H9 (cell line): ENCODE measurements around the gene PGR. TPM values are rescaled to one million over a fixed set of nuclear protein-coding genes. Genes with fewer than 3 reads are reported as not detected.

Experiments used
- DNase-seq: peaks from one replicate; pipeline ENCODE4 v3.0.0-alpha.2; 2017
- H2AFZ ChIP-seq: one replicate; pipeline ENCODE4 v1.6.1; 2013; ENCODE audit warnings: mild to moderate bottlenecking, low read length, control low read depth, moderate library complexity
- H2AK5ac ChIP-seq: 2 replicates; pipeline ENCODE4 v1.6.1; 2013; ENCODE audit warnings: low read length, control low read depth, mixed read lengths; ENCODE audit not compliant: insufficient read length
- H2BK120ac ChIP-seq: one replicate; pipeline ENCODE4 v1.6.1; 2013; ENCODE audit warnings: low read depth, mild to moderate bottlenecking, low read length, control low read depth, inconsistent platforms; ENCODE audit not compliant: poor library complexity, severe bottlenecking
- H2BK12ac ChIP-seq: 2 replicates; pipeline ENCODE4 v1.6.1; 2013; ENCODE audit warnings: low read length, control low read depth, mixed read lengths, low read depth; ENCODE audit not compliant: insufficient read length
- H2BK15ac ChIP-seq: 2 replicates; pipeline ENCODE4 v1.6.1; 2013; ENCODE audit warnings: low read depth, low read length, control low read depth
- H2BK20ac ChIP-seq: one replicate; pipeline ENCODE4 v1.6.1; 2013; ENCODE audit warnings: low read depth, mild to moderate bottlenecking, low read length, control low read depth, inconsistent platforms; ENCODE audit not compliant: poor library complexity, severe bottlenecking
- H2BK5ac ChIP-seq: 2 replicates; pipeline ENCODE4 v1.6.1; 2013; ENCODE audit warnings: low read length, control low read depth, mixed read lengths; ENCODE audit not compliant: insufficient read length
- H3K14ac ChIP-seq: 2 replicates; pipeline ENCODE4 v1.6.1; 2013; ENCODE audit warnings: low read length, control low read depth; ENCODE audit not compliant: insufficient read depth
- H3K18ac ChIP-seq: 2 replicates; pipeline ENCODE4 v1.6.1; 2013; ENCODE audit warnings: low read depth, mild to moderate bottlenecking, mixed read lengths, low read length, control low read depth; ENCODE audit not compliant: insufficient read length
- H3K23ac ChIP-seq: 2 replicates; pipeline ENCODE4 v1.6.1; 2013; ENCODE audit warnings: low read length, control low read depth, mixed read lengths, low read depth; ENCODE audit not compliant: insufficient read length
- H3K23me2 ChIP-seq: 2 replicates; pipeline ENCODE4 v1.6.1; 2013; ENCODE audit warnings: low read depth, mild to moderate bottlenecking, mixed read lengths, low read length, control low read depth; ENCODE audit not compliant: insufficient read length, poor library complexity, severe bottlenecking
- H3K27ac ChIP-seq: 2 replicates; pipeline ENCODE4 v1.5.1; 2013; ENCODE audit warnings: low read length, control low read depth, mixed read lengths, low read depth; ENCODE audit not compliant: insufficient read length
- H3K27me3 ChIP-seq: 2 replicates; pipeline ENCODE4 v1.6.1; 2013; ENCODE audit warnings: low read length, control low read depth, inconsistent platforms; ENCODE audit not compliant: insufficient read depth
- H3K4ac ChIP-seq: 2 replicates; pipeline ENCODE4 v1.6.1; 2013; ENCODE audit warnings: low read depth, mild to moderate bottlenecking, control low read depth, inconsistent platforms, low read length, moderate library complexity
- H3K4me1 ChIP-seq: 2 replicates; pipeline ENCODE4 v1.6.1; 2013; ENCODE audit warnings: low read length, control low read depth, inconsistent platforms; ENCODE audit not compliant: insufficient read depth
- H3K4me2 ChIP-seq: 2 replicates; pipeline ENCODE4 v1.6.1; 2013; ENCODE audit warnings: low read length, control low read depth, mixed read lengths; ENCODE audit not compliant: insufficient read length, insufficient read depth
- H3K56ac ChIP-seq: 2 replicates; pipeline ENCODE4 v1.6.1; 2013; ENCODE audit warnings: low read depth, mild to moderate bottlenecking, mixed read lengths, low read length, control low read depth; ENCODE audit not compliant: insufficient read length
- H3K79me1 ChIP-seq: 2 replicates; pipeline ENCODE4 v1.6.1; 2013; ENCODE audit warnings: low read depth, mild to moderate bottlenecking, moderate library complexity, low read length, control low read depth, inconsistent platforms; ENCODE audit not compliant: insufficient read depth, poor library complexity, severe bottlenecking
- H3K79me2 ChIP-seq: 2 replicates; pipeline ENCODE4 v1.6.1; 2013; ENCODE audit warnings: low read length, control low read depth, inconsistent platforms; ENCODE audit not compliant: insufficient read depth
- H3K9ac ChIP-seq: 2 replicates; pipeline ENCODE4 v1.6.1; 2013; ENCODE audit warnings: low read length, control low read depth, mixed read lengths; ENCODE audit not compliant: insufficient read length; ENCODE audit errors: extremely low read depth
- H3K9me3 ChIP-seq: one replicate; pipeline ENCODE4 v1.6.1; 2013; ENCODE audit warnings: low read depth, low read length, inconsistent platforms; ENCODE audit not compliant: control insufficient read depth
- H3T11ph ChIP-seq: one replicate; pipeline ENCODE4 v1.6.1; 2013; ENCODE audit warnings: mild to moderate bottlenecking, low read length, control low read depth, inconsistent platforms
- H4K20me1 ChIP-seq: one replicate; pipeline ENCODE4 v1.6.1; 2013; ENCODE audit not compliant: control insufficient read depth, insufficient read length, insufficient read depth
- H4K5ac ChIP-seq: 2 replicates; pipeline ENCODE4 v1.6.1; 2013; ENCODE audit warnings: low read depth, mild to moderate bottlenecking, mixed read lengths, low read length, control low read depth; ENCODE audit not compliant: insufficient read length
- H4K8ac ChIP-seq: replicated peaks from 2 replicates; pipeline ENCODE4 v1.6.1; 2013; ENCODE audit warnings: low read length, control low read depth, mixed read lengths, low read depth; ENCODE audit not compliant: insufficient read length
- H4K91ac ChIP-seq: 2 replicates; pipeline ENCODE4 v1.6.1; 2013; ENCODE audit warnings: low read depth, mild to moderate bottlenecking, moderate library complexity, mixed read lengths, low read length, control low read depth; ENCODE audit not compliant: insufficient read length
- H3K27ac Mint-ChIP-seq, 3 experiments: 2 replicates in 2 of 3; 3 replicates in 1 of 3; pipeline ENCODE4 v1.8.0; 2020 to 2021; ENCODE audit warnings: mixed read lengths in 3 of 3, mild to moderate bottlenecking in 1 of 3, moderate library complexity in 1 of 3
- H3K27me3 Mint-ChIP-seq: 2 replicates; pipeline ENCODE4 v1.8.0; 2021; ENCODE audit warnings: low read depth, mild to moderate bottlenecking, moderate library complexity, mixed read lengths
- H3K36me3 Mint-ChIP-seq, 3 experiments: 2 replicates in 2 of 3; 3 replicates in 1 of 3; pipeline ENCODE4 v1.8.0; 2020 to 2021; ENCODE audit warnings: low read depth in 3 of 3, mixed read lengths in 3 of 3; ENCODE audit not compliant: insufficient read depth in 1 of 3
- H3K4me1 Mint-ChIP-seq, 2 experiments: 2 replicates each; pipeline ENCODE4 v1.8.0; 2020; ENCODE audit warnings: mixed read lengths in 2 of 2
- H3K4me3 Mint-ChIP-seq, 2 experiments: 2 replicates in 1 of 2; 3 replicates in 1 of 2; pipeline ENCODE4 v1.8.0; 2020 to 2021; ENCODE audit warnings: mild to moderate bottlenecking in 2 of 2, mixed read lengths in 2 of 2, moderate library complexity in 1 of 2
- H3K9me3 Mint-ChIP-seq, 2 experiments: 2 replicates in 1 of 2; 3 replicates in 1 of 2; pipeline ENCODE4 v1.8.0; 2020; ENCODE audit warnings: mild to moderate bottlenecking in 2 of 2, mixed read lengths in 2 of 2, moderate library complexity in 1 of 2
- CTCF ChIP-seq: fragments of 200-600 bp; sonication (generic); conservative IDR thresholded peaks from 3 replicates; pipeline ENCODE4 v1.8.0; 2021; ENCODE audit warnings: antibody characterized with exemption, mild to moderate bottlenecking
- WGBS: extraction: QIAGEN DNeasy Blood & Tissue Kit; methylation state at CpG from one replicate; pipeline ENCODE4 v1.1.7; 2013; ENCODE audit warnings: missing lambda C conversion rate, low lambda C conversion rate, mixed read lengths; ENCODE audit not compliant: insufficient read length; ENCODE audit errors: extremely low coverage; 5-methylcytosine and 5-hydroxymethylcytosine counted together
- total RNA-seq: library from RNA; stranded (reverse); gene quantifications from 2 replicates; pipeline ENCODE4 v1.2.1, GENCODE V29; 2021

The PGR gene
- total RNA-seq, 1 experiment from 2014 or later, result 0.02 TPM

GRCh38 chr11:100994966-100995365, 134.6 kb downstream of the PGR start:
- Histone ChIP-seq H2BK12ac (no peak overlapping the region), H3K4me2 (no peak overlapping the region), H3K4me1 (no peaks in the 10 kb centered on the region), H4K20me1 (no peaks in the 10 kb centered on the region), H3T11ph (no peak overlapping the region), H3K79me2 (no peaks in the 10 kb centered on the region), H3K4ac (no peak overlapping the region), H4K91ac (no peak overlapping the region), H3K27me3 (no peaks in the 10 kb centered on the region), H3K23me2 (no peaks in the 10 kb centered on the region), H2BK5ac (no peak overlapping the region), H4K8ac (no peak overlapping the region), H3K79me1 (no peaks in the 10 kb centered on the region), H2BK15ac (no peak overlapping the region), H3K9ac (no peak overlapping the region), H2AFZ (no peak overlapping the region), H3K14ac (no peak overlapping the region), H3K9me3 (no peaks in the 10 kb centered on the region), H2BK120ac (no peak overlapping the region), H3K56ac (no peak overlapping the region), H3K23ac (no peak overlapping the region), H3K18ac (no peak overlapping the region), H2BK20ac (no peak overlapping the region), H3K27ac (no peak overlapping the region), H2AK5ac (no peak overlapping the region), H4K5ac (no peak overlapping the region)
- no peak for TF ChIP-seq CTCF
- H3K4me1 Mint-ChIP-seq, result peaks cover 7% of the 10 kb centered on the region in 2 experiments; a peak in 3 of 4 replicates
- H3K27ac Mint-ChIP-seq, result no peak overlapping the region
- no CpG with 5 or more reads among the region's 2 CpGs for WGBS
- no peaks in the 10 kb centered on the region; a peak in 1 of 7 replicates for H3K36me3 Mint-ChIP-seq
- H3K27me3 Mint-ChIP-seq, result no peaks in the 10 kb centered on the region
- no peak for DNase-seq
- no peak overlapping the region for H3K4me3 Mint-ChIP-seq
- H3K9me3 Mint-ChIP-seq, result no peaks in the 10 kb centered on the region
